ENCODE measurements around the gene ELFN1.

Gene ELFN1

DNA sequence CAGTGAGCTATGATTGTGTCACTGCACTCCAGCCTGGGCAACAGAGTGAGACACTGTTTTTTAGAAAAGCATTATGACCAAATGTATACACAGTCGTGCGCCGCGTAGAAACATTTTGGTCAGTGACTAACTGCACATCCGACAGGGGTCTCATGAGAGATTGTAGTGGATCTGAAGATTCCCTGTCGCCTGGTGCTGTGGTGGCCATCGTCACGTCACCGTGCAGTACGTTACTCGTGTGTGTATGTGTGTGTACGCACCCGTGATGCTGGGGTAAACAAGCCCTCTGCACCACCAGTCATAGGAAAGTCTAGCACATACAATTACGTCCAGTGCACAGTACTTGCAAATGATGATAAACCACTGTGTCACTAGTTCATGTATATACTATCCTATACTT is 109.4 kb downstream of the ELFN1 start:
- no peak for DNase-seq (ENCODE audit: low read depth)
- no peak overlapping the region for H3K4me3 ChIP-seq (ENCODE audit: low read depth, low read length)
- TF ChIP-seq, protein P1, sequence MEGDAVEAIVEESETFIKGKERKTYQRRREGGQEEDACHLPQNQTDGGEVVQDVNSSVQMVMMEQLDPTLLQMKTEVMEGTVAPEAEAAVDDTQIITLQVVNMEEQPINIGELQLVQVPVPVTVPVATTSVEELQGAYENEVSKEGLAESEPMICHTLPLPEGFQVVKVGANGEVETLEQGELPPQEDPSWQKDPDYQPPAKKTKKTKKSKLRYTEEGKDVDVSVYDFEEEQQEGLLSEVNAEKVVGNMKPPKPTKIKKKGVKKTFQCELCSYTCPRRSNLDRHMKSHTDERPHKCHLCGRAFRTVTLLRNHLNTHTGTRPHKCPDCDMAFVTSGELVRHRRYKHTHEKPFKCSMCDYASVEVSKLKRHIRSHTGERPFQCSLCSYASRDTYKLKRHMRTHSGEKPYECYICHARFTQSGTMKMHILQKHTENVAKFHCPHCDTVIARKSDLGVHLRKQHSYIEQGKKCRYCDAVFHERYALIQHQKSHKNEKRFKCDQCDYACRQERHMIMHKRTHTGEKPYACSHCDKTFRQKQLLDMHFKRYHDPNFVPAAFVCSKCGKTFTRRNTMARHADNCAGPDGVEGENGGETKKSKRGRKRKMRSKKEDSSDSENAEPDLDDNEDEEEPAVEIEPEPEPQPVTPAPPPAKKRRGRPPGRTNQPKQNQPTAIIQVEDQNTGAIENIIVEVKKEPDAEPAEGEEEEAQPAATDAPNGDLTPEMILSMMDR (IDR thresholded peaks at IDR 0.05; ENCODE audit: low read depth, low read length, missing control alignments): no peak

DNA sequence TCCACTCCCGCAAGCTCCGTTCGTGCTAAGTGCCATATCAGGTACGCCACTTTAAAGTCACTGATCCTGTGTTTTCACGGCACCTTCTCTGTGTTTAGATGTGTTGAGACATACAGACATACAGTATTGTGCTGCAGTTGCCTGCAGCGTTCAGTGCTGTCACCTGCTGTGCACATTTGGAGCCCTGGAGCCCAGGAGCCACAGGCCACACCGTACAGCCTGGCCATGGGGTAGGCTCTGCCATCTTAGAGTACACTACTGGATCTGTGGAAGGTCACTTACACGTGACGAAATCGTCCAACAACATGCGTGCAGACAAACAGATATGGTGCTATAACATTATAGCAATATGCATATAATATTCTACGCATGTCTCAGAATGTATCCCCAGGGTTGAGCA is 111.3 kb downstream of the ELFN1 start:
- H3K4me3 ChIP-seq (ENCODE audit: low read depth, low read length): no peak overlapping the region
- TF ChIP-seq, protein P1 (IDR thresholded peaks at IDR 0.05; ENCODE audit: low read depth, low read length, missing control alignments): no peak
- no peak for DNase-seq (ENCODE audit: low read depth)

DNA sequence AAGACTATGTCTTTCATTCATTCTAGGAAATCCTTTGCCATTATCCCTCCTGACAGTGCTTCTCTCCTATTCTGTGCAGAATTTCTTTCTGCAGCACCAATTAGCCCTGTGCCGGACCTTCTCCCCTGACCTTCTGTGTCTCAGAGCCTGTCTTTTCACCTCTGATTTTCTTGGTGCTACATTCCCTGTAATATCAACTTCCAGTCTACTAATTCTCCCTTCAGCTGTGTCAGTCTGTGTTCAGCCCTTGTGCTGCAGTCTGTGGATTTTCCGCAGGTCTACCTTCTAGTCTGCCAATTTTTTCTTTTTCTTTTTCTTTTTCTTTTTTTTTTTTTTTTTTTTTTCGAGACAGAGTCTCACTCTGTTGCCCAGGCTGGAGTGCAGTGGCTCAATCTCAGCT is 115.8 kb downstream of the ELFN1 start:
- DNase-seq (ENCODE audit: low read depth): no peak
- no peak overlapping the region for H3K4me3 ChIP-seq (ENCODE audit: low read depth, low read length)
- TF ChIP-seq, protein P1 (IDR thresholded peaks at IDR 0.05; ENCODE audit: low read depth, low read length, missing control alignments): no peak

DNA sequence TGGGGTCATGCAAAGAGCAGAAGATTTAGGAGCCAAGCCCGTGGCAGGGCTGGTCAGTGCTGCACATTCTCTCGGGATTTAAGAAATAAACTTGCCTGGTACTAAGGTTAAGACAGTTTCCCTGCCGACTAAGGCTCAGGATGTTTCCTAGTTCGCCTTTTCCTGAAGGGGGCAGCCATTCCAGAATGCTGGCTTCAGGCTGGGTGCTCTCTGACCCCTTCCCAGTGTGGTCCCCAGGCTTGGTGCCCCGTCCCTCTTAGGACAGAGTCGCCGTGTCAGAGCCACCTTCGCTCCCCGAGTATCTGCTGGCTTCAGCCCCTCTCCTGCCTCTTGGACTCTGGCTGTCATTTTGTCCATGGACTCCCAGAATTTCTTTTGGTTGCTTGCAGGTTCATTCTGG is 117.2 kb downstream of the ELFN1 start:
- no peak for DNase-seq (ENCODE audit: low read depth)
- TF ChIP-seq, protein P1 (IDR thresholded peaks at IDR 0.05; ENCODE audit: low read depth, low read length, missing control alignments): no peak
- H3K4me3 ChIP-seq (ENCODE audit: low read depth, low read length): no peak overlapping the region

DNA sequence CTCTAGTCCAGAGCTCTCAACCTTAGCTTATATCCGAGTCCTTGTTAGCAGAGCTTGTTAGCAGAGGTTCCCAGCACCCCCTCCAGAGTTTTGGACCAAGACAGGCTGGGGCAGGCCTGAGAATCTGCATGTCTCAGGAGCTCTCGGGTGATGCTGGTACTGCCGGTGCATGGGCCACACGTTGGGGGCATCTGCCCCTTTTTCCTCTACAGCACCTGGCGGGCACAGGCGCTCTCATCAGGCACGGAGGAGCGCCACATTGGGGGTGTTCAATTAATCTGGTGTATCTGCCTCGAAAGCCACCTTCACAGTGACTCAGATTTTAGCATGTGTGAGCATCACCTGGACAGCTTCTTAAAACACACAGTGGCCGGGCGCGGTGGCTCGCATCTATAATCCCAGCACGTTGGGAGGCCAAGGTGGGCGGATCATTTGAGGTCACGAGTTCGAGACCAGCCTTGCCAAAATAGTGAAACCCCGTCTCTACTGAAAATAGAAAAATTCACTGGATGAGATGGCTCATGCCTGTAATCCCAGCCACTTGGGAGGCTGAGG is 117.7 kb downstream of the ELFN1 start:
- TF ChIP-seq, protein P1 (IDR thresholded peaks at IDR 0.05; ENCODE audit: low read depth, low read length, missing control alignments): no peak

DNA sequence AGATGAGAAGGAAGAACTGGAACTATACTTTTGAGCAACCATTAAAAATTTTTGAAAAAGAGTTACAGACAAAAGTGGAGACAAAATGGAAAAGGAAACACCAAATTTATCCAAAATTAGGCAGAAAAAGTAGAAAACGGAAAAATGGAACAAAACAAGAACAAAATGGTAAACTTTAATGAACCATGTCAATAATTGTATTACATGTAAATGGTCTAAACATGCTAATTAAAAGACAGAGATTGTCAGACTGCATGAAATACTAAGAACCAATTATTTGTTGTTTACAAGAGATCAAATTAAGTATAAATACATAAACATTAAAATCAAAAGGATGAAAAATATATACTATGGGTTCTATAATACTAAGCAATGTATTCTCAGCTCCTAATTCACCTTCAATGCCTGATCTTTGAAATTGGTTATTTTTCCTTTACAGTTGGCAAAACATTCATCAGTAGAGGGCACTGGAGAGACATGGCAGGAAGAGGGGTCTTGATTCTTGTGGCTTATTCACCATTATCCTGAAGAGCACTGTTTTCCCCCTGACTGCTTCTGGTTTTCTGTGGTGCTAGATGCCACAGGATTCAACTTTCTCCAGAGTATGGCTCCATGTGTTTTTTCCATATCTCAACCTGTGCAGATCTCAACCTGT is 124.9 kb downstream of the ELFN1 start:
- no peak overlapping the region for H3K4me3 ChIP-seq (ENCODE audit: low read depth, low read length)
- DNase-seq (ENCODE audit: low read depth): no peak
- TF ChIP-seq, protein P1 (IDR thresholded peaks at IDR 0.05; ENCODE audit: low read depth, low read length, missing control alignments): peak; percentile 26

More for the DNA sequence above, 117.7 kb downstream of the ELFN1 start:
- DNase-seq (ENCODE audit: low read depth): no peak
- H3K4me3 ChIP-seq (ENCODE audit: low read depth, low read length): no peak overlapping the region
